Measurements from ENCODE around the gene MRPL48.
"Not testable (repeated sequence)": the region's sequence is repeated elsewhere in the genome, so short reads cannot be mapped to it uniquely, and the experiment has no call there.

The MRPL48 gene

GRCh38 chr11:73748300-73748699 is 39.4 kb upstream of the MRPL48 start:
- 91% methylated on average over 4 of the region's 5 CpGs for WGBS
- Histone ChIP-seq H3K27me3 (ENCODE audit: control insufficient read depth in 1 of 2, insufficient read depth in 1 of 2, low read length in 2 of 2) (no peaks in the 10 kb centered on the region), H3K36me3 (ENCODE audit: control insufficient read depth in 1 of 2, insufficient read depth in 2 of 2, low read depth in 1 of 2, low read length in 2 of 2) (peaks cover 2 to 17% of the 10 kb centered on the region in 2 experiments), H3K23ac (ENCODE audit: low read length in 2 of 2) (no peak overlapping the region), H3K18ac (ENCODE audit: low read depth in 1 of 2, low read length in 2 of 2) (no peak overlapping the region), H3K9ac (ENCODE audit: low read length) (no peak overlapping the region), H3K4me3 (ENCODE audit: insufficient read depth in 1 of 2, low read depth in 1 of 2, low read length in 2 of 2) (no peak overlapping the region), H4K91ac (ENCODE audit: low read length) (no peak overlapping the region), H3K4ac (ENCODE audit: low read depth in 1 of 2, low read length in 2 of 2) (no peak overlapping the region), H2BK5ac (ENCODE audit: low read depth, low read length, poor library complexity, severe bottlenecking) (no peak overlapping the region), H3K4me1 (ENCODE audit: control insufficient read depth, insufficient read depth, low read depth, low read length) (peaks cover 11% of the 10 kb centered on the region), H2AFZ (ENCODE audit: low read depth, low read length) (no peak overlapping the region), H3K9me3 (ENCODE audit: control insufficient read depth, low read length) (no peaks in the 10 kb centered on the region), H2BK120ac (ENCODE audit: low read depth, low read length) (no peak overlapping the region), H3K4me2 (ENCODE audit: low read length, poor library complexity, severe bottlenecking) (no peak overlapping the region), H2AK5ac (ENCODE audit: low read length, severe bottlenecking) (no peak overlapping the region), H3K79me1 (replicated peaks; ENCODE audit: low read length, poor library complexity, severe bottlenecking) (no peaks in the 10 kb centered on the region), H4K8ac (ENCODE audit: low read length) (no peak overlapping the region), H2BK12ac (ENCODE audit: low read length in 2 of 2) (no peak overlapping the region), H3K14ac (ENCODE audit: low read length in 2 of 2) (no peak overlapping the region), H2BK15ac (ENCODE audit: low read depth, poor library complexity, severe bottlenecking) (no peak overlapping the region), H3K27ac (ENCODE audit: low read length, poor library complexity, severe bottlenecking) (no peak overlapping the region)
- no peak for DNase-seq

- H3K23ac ChIP-seq (ENCODE audit: low read length in 2 of 2) = no peak overlapping the region
- H2BK5ac ChIP-seq (ENCODE audit: low read depth, low read length, poor library complexity, severe bottlenecking) = no peak overlapping the region
- no peak overlapping the region for H3K14ac ChIP-seq (ENCODE audit: low read length in 2 of 2)
- H4K8ac ChIP-seq (ENCODE audit: low read length) = no peak overlapping the region
- peaks cover 12% of the 10 kb centered on the region for H3K4me1 ChIP-seq (ENCODE audit: control insufficient read depth, insufficient read depth, low read depth, low read length)
- H3K4ac ChIP-seq (ENCODE audit: low read depth in 1 of 2, low read length in 2 of 2) = no peak overlapping the region
- no peak overlapping the region for H3K9ac ChIP-seq (ENCODE audit: low read length)
- no peak overlapping the region for H4K91ac ChIP-seq (ENCODE audit: low read length)
- H3K18ac ChIP-seq (ENCODE audit: low read depth in 1 of 2, low read length in 2 of 2) = no peak overlapping the region
- H3K79me1 ChIP-seq (replicated peaks; ENCODE audit: low read length, poor library complexity, severe bottlenecking) = no peaks in the 10 kb centered on the region
- no peak overlapping the region for H3K4me2 ChIP-seq (ENCODE audit: low read length, poor library complexity, severe bottlenecking)
- H3K36me3 ChIP-seq (ENCODE audit: control insufficient read depth in 1 of 2, insufficient read depth in 2 of 2, low read depth in 1 of 2, low read length in 2 of 2) = peaks cover 7 to 18% of the 10 kb centered on the region in 2 experiments
- H2BK15ac ChIP-seq (ENCODE audit: low read depth, poor library complexity, severe bottlenecking) = no peak overlapping the region
- no peak overlapping the region for H2AFZ ChIP-seq (ENCODE audit: low read depth, low read length)
- no peak overlapping the region for H2BK120ac ChIP-seq (ENCODE audit: low read depth, low read length)
- H3K27me3 ChIP-seq (ENCODE audit: control insufficient read depth in 1 of 2, insufficient read depth in 1 of 2, low read length in 2 of 2) = no peaks in the 10 kb centered on the region
- H2AK5ac ChIP-seq (ENCODE audit: low read length, severe bottlenecking) = no peak overlapping the region
- no peaks in the 10 kb centered on the region for H3K9me3 ChIP-seq (ENCODE audit: control insufficient read depth, low read length)
- H3K4me3 ChIP-seq (ENCODE audit: insufficient read depth in 1 of 2, low read depth in 1 of 2, low read length in 2 of 2) = no peak overlapping the region
- no peak overlapping the region for H3K27ac ChIP-seq (ENCODE audit: low read length, poor library complexity, severe bottlenecking)
- H2BK12ac ChIP-seq (ENCODE audit: low read length in 2 of 2) = no peak overlapping the region
- DNase-seq = no peak
- WGBS = 96% methylated on average over 7 of the region's 7 CpGs
Measured at GRCh38 chr11:73749118-73749517, 38.6 kb upstream of the MRPL48 start.

GRCh38 chr11:73750228-73750627 is 37.4 kb upstream of the MRPL48 start:
- H2BK5ac ChIP-seq (ENCODE audit: low read depth, low read length, poor library complexity, severe bottlenecking) = no peak overlapping the region
- WGBS = 96% methylated on average over 5 of the region's 5 CpGs
- no peak overlapping the region for H2BK120ac ChIP-seq (ENCODE audit: low read depth, low read length)
- no peak overlapping the region for H3K4me3 ChIP-seq (ENCODE audit: insufficient read depth in 1 of 2, low read depth in 1 of 2, low read length in 2 of 2)
- DNase-seq = no peak
- peak overlapping the region in 1 of 2 experiments; percentile 26 for H3K23ac ChIP-seq (ENCODE audit: low read length in 2 of 2)
- H2BK12ac ChIP-seq (ENCODE audit: low read length in 2 of 2) = no peak overlapping the region
- H4K8ac ChIP-seq (ENCODE audit: low read length) = no peak overlapping the region
- no peak overlapping the region for H4K91ac ChIP-seq (ENCODE audit: low read length)
- no peak overlapping the region for H3K4me2 ChIP-seq (ENCODE audit: low read length, poor library complexity, severe bottlenecking)
- H3K79me1 ChIP-seq (replicated peaks; ENCODE audit: low read length, poor library complexity, severe bottlenecking) = no peaks in the 10 kb centered on the region
- no peak overlapping the region for H3K14ac ChIP-seq (ENCODE audit: low read length in 2 of 2)
- no peak overlapping the region for H3K4ac ChIP-seq (ENCODE audit: low read depth in 1 of 2, low read length in 2 of 2)
- no peak overlapping the region for H2BK15ac ChIP-seq (ENCODE audit: low read depth, poor library complexity, severe bottlenecking)
- H3K9ac ChIP-seq (ENCODE audit: low read length) = no peak overlapping the region
- no peak overlapping the region for H3K27ac ChIP-seq (ENCODE audit: low read length, poor library complexity, severe bottlenecking)
- no peak overlapping the region for H3K18ac ChIP-seq (ENCODE audit: low read depth in 1 of 2, low read length in 2 of 2)
- no peaks in the 10 kb centered on the region for H3K9me3 ChIP-seq (ENCODE audit: control insufficient read depth, low read length)
- H2AFZ ChIP-seq (ENCODE audit: low read depth, low read length) = no peak overlapping the region
- H3K27me3 ChIP-seq (ENCODE audit: control insufficient read depth in 1 of 2, insufficient read depth in 1 of 2, low read length in 2 of 2) = no peaks in the 10 kb centered on the region
- H2AK5ac ChIP-seq (ENCODE audit: low read length, severe bottlenecking) = no peak overlapping the region
- peaks cover 14% of the 10 kb centered on the region for H3K4me1 ChIP-seq (ENCODE audit: control insufficient read depth, insufficient read depth, low read depth, low read length)
- peaks cover 8 to 18% of the 10 kb centered on the region in 2 experiments for H3K36me3 ChIP-seq (ENCODE audit: control insufficient read depth in 1 of 2, insufficient read depth in 2 of 2, low read depth in 1 of 2, low read length in 2 of 2)

- not testable (repeated sequence) for H3K27ac ChIP-seq (ENCODE audit: low read length, poor library complexity, severe bottlenecking); H3K14ac ChIP-seq (ENCODE audit: low read length in 2 of 2); H2BK5ac ChIP-seq (ENCODE audit: low read depth, low read length, poor library complexity, severe bottlenecking); DNase-seq; H2AK5ac ChIP-seq (ENCODE audit: low read length, severe bottlenecking); H3K18ac ChIP-seq (ENCODE audit: low read depth in 1 of 2, low read length in 2 of 2); H3K79me1 ChIP-seq (replicated peaks; ENCODE audit: low read length, poor library complexity, severe bottlenecking); H4K8ac ChIP-seq (ENCODE audit: low read length); H3K27me3 ChIP-seq (ENCODE audit: control insufficient read depth in 1 of 2, insufficient read depth in 1 of 2, low read length in 2 of 2); H3K9ac ChIP-seq (ENCODE audit: low read length); H3K4me2 ChIP-seq (ENCODE audit: low read length, poor library complexity, severe bottlenecking); H2BK15ac ChIP-seq (ENCODE audit: low read depth, poor library complexity, severe bottlenecking); H3K9me3 ChIP-seq (ENCODE audit: control insufficient read depth, low read length); H2BK120ac ChIP-seq (ENCODE audit: low read depth, low read length); H3K4ac ChIP-seq (ENCODE audit: low read depth in 1 of 2, low read length in 2 of 2); H2BK12ac ChIP-seq (ENCODE audit: low read length in 2 of 2); H2AFZ ChIP-seq (ENCODE audit: low read depth, low read length); H4K91ac ChIP-seq (ENCODE audit: low read length); H3K4me3 ChIP-seq (ENCODE audit: insufficient read depth in 1 of 2, low read depth in 1 of 2, low read length in 2 of 2); H3K23ac ChIP-seq (ENCODE audit: low read length in 2 of 2)
- 94% methylated on average over 4 of the region's 4 CpGs for WGBS
- peaks cover 8 to 18% of the 10 kb centered on the region in 2 experiments for H3K36me3 ChIP-seq (ENCODE audit: control insufficient read depth in 1 of 2, insufficient read depth in 2 of 2, low read depth in 1 of 2, low read length in 2 of 2)
- H3K4me1 ChIP-seq (ENCODE audit: control insufficient read depth, insufficient read depth, low read depth, low read length) = peaks cover 14% of the 10 kb centered on the region
Measured at GRCh38 chr11:73750862-73751261, 36.8 kb upstream of the MRPL48 start.
